Activated CD4-positive, CD25-positive, alpha-beta regulatory T cell treated with anti-CD3 and anti-CD28 coated beads, Interleukin-2, amount 50 U/mL, for 72 hours (primary cell): ENCODE data around the gene AEN.
"Not testable (repeated sequence)": the region's sequence is repeated elsewhere in the genome, so short reads cannot be mapped to it uniquely, and the experiment has no call there.

Experiments
- DNase-seq: peaks from one replicate; pipeline ENCODE4 v3.0.0; 2021

The AEN gene

GRCh38 chr15:88634449-88634848, 13.3 kb downstream of the AEN start:
- no peak for DNase-seq

- no peak for DNase-seq
Measured at GRCh38 chr15:88635318-88635717, 14.2 kb downstream of the AEN start.

- DNase-seq: peak; percentile 53
Measured at GRCh38 chr15:88636050-88636449, 14.9 kb downstream of the AEN start.

- DNase-seq: no peak
Measured at GRCh38 chr15:88636654-88637053, 15.5 kb downstream of the AEN start.

GRCh38 chr15:88637436-88637835, 16.3 kb downstream of the AEN start:
- no peak for DNase-seq

GRCh38 chr15:88637841-88638625, 16.9 kb downstream of the AEN start:
- DNase-seq: no peak

GRCh38 chr15:88638626-88639372, 17.7 kb downstream of the AEN start, which contains the start of gene ISG20:
Gene ISG20, plus strand, starts transcription at chr15:88639016. Its CDS starts 351 bp downstream, at chr15:88639367.
- peak; percentile 88 for DNase-seq

GRCh38 chr15:88641959-88642452, 20.9 kb downstream of the AEN start:
- no peak for DNase-seq

GRCh38 chr15:88642514-88642913, 21.4 kb downstream of the AEN start:
- not testable (repeated sequence) for DNase-seq

- DNase-seq: no peak
Measured at GRCh38 chr15:88644741-88645140, 23.6 kb downstream of the AEN start.

GRCh38 chr15:88645171-88646087, 24.3 kb downstream of the AEN start:
- DNase-seq: peak; percentile 22

- DNase-seq: peak; percentile 17
Measured at GRCh38 chr15:88646088-88646405, 24.9 kb downstream of the AEN start.

GRCh38 chr15:88646951-88647350, 25.8 kb downstream of the AEN start:
- DNase-seq: no peak

- peak; percentile 28 for DNase-seq
Measured at GRCh38 chr15:88647351-88648105, 26.4 kb downstream of the AEN start.

- DNase-seq: peak; percentile 31
Measured at GRCh38 chr15:88648357-88649214, 27.4 kb downstream of the AEN start.

GRCh38 chr15:88649286-88649733, 28.2 kb downstream of the AEN start:
- peak; percentile 72 for DNase-seq

GRCh38 chr15:88649753-88650551, 28.8 kb downstream of the AEN start:
- peak; percentile 29 for DNase-seq

GRCh38 chr15:88650556-88650955, 29.4 kb downstream of the AEN start:
- DNase-seq: peak; percentile 24

GRCh38 chr15:88651136-88651732, 30.1 kb downstream of the AEN start:
- no peak for DNase-seq

- DNase-seq: no peak
Measured at GRCh38 chr15:88651971-88652370, 30.8 kb downstream of the AEN start.
